Measurements from ENCODE around the gene MIA.
"Not testable (repeated sequence)": the region's sequence is repeated elsewhere in the genome, so short reads cannot be mapped to it uniquely, and the experiment has no call there.

MIA gene

GRCh38 chr19:40774916-40775631 is at the start of gene MIA:
TSS of gene MIA (plus strand) at chr19:40775521. CDS start at chr19:40775543, 22 bp downstream.
- H3K27me3 ChIP-seq, result no peaks in the 10 kb centered on the region
- H3K4me2 ChIP-seq, result peak within 1 kb of the TSS; percentile 80
- peak within 1 kb of the TSS; percentile 56 for H3K27ac ChIP-seq
- no peak for TF ChIP-seq Cebpa-rat (IDR thresholded peaks at IDR 0.05)
- H3K36me3 ChIP-seq, result peaks cover 16% of the 10 kb centered on the region
- H3K9ac ChIP-seq, result 0 out of 2 replicates have a peak within 1 kb of the TSS, but pooled peaks have one; percentile 24
- peaks cover 17% of the 10 kb centered on the region for H3K9me3 ChIP-seq
- no peak within 1 kb of the TSS for H3K4me3 ChIP-seq
- H3K4me1 ChIP-seq, result peaks cover 50% of the 10 kb centered on the region
- H4K20me1 ChIP-seq, result no peaks in the 10 kb centered on the region

GRCh38 chr19:40726279-40726678 is 49.0 kb upstream of the MIA start:
- H3K4me2 ChIP-seq, result no peak overlapping the region
- H3K27ac ChIP-seq, result no peak overlapping the region
- H4K20me1 ChIP-seq, result peaks cover 6% of the 10 kb centered on the region; the same call in 1 of the 2 replicates
- TF ChIP-seq Cebpa-rat (IDR thresholded peaks at IDR 0.05), result no peak
- H3K9me3 ChIP-seq, result no peaks in the 10 kb centered on the region
- no peaks in the 10 kb centered on the region for H3K4me1 ChIP-seq
- H3K27me3 ChIP-seq, result no peaks in the 10 kb centered on the region
- H3K36me3 ChIP-seq, result peaks cover 81% of the 10 kb centered on the region
- H3K9ac ChIP-seq, result no peak overlapping the region
- no peak overlapping the region for H3K4me3 ChIP-seq

- not testable (repeated sequence) for H3K4me3 ChIP-seq, H3K9me3 ChIP-seq, H3K27ac ChIP-seq, H3K4me1 ChIP-seq, H3K9ac ChIP-seq, H3K27me3 ChIP-seq, H3K4me2 ChIP-seq, H4K20me1 ChIP-seq
- H3K36me3 ChIP-seq, result peaks cover 97% of the 10 kb centered on the region
Observed at GRCh38 chr19:40730065-40730464, 45.3 kb upstream of the MIA start.

- not testable (repeated sequence) for H4K20me1 ChIP-seq, H3K4me2 ChIP-seq
- H3K36me3 ChIP-seq, result peaks cover 99% of the 10 kb centered on the region
Observed at GRCh38 chr19:40732304-40732703, 43.0 kb upstream of the MIA start.

GRCh38 chr19:40733149-40733548 is 42.2 kb upstream of the MIA start:
- Histone ChIP-seq H4K20me1 (no peaks in the 10 kb centered on the region), H3K36me3 (peaks cover 96% of the 10 kb centered on the region), H3K27ac (no peak overlapping the region), H3K4me1 (no peaks in the 10 kb centered on the region), H3K27me3 (no peaks in the 10 kb centered on the region), H3K9ac (no peak overlapping the region), H3K4me2 (no peak overlapping the region), H3K9me3 (no peaks in the 10 kb centered on the region), H3K4me3 (no peak overlapping the region)
- TF ChIP-seq Cebpa-rat (IDR thresholded peaks at IDR 0.05), result no peak

More at GRCh38 chr19:40732304-40732703, 43.0 kb upstream of the MIA start:
- H3K27ac ChIP-seq, H3K27me3 ChIP-seq, H3K4me3 ChIP-seq, H3K9ac ChIP-seq, H3K4me1 ChIP-seq, H3K9me3 ChIP-seq: not testable (repeated sequence)

- Histone ChIP-seq H3K4me3 (no peak overlapping the region), H4K20me1 (no peaks in the 10 kb centered on the region), H3K27me3 (no peaks in the 10 kb centered on the region), H3K9me3 (no peaks in the 10 kb centered on the region), H3K4me2 (no peak overlapping the region), H3K4me1 (peaks cover 13% of the 10 kb centered on the region), H3K27ac (no peak overlapping the region), H3K9ac (no peak overlapping the region), H3K36me3 (peaks cover 94% of the 10 kb centered on the region)
- no peak for TF ChIP-seq Cebpa-rat (IDR thresholded peaks at IDR 0.05)
Observed at GRCh38 chr19:40735013-40735771, 40.1 kb upstream of the MIA start.

GRCh38 chr19:40736661-40737060 is 38.7 kb upstream of the MIA start:
- peaks cover 17% of the 10 kb centered on the region for H3K4me1 ChIP-seq
- no peak overlapping the region for H3K27ac ChIP-seq
- no peaks in the 10 kb centered on the region for H3K27me3 ChIP-seq
- H3K9ac ChIP-seq, result no peak overlapping the region
- H3K4me3 ChIP-seq, result no peak overlapping the region
- peaks cover 79% of the 10 kb centered on the region for H3K36me3 ChIP-seq
- no peak overlapping the region for H3K4me2 ChIP-seq
- no peaks in the 10 kb centered on the region for H4K20me1 ChIP-seq
- H3K9me3 ChIP-seq, result no peaks in the 10 kb centered on the region
- TF ChIP-seq Cebpa-rat (IDR thresholded peaks at IDR 0.05), result no peak

GRCh38 chr19:40737102-40737644 is 38.1 kb upstream of the MIA start:
- Histone ChIP-seq H3K4me1 (peaks cover 17% of the 10 kb centered on the region), H3K9ac (no peak overlapping the region), H3K9me3 (no peaks in the 10 kb centered on the region), H3K27me3 (no peaks in the 10 kb centered on the region), H3K27ac (no peak overlapping the region), H3K4me3 (no peak overlapping the region), H3K36me3 (peaks cover 74% of the 10 kb centered on the region), H4K20me1 (no peaks in the 10 kb centered on the region), H3K4me2 (no peak overlapping the region)
- TF ChIP-seq Cebpa-rat (IDR thresholded peaks at IDR 0.05), result no peak

GRCh38 chr19:40739030-40739839 is 36.1 kb upstream of the MIA start:
- H3K4me1 ChIP-seq, result peaks cover 17% of the 10 kb centered on the region
- no peak overlapping the region for H3K4me3 ChIP-seq
- 0 out of 2 replicates have a peak overlapping the region, but pooled peaks have one; percentile 26 for H3K27ac ChIP-seq
- H3K36me3 ChIP-seq, result peaks cover 62% of the 10 kb centered on the region
- TF ChIP-seq Cebpa-rat (IDR thresholded peaks at IDR 0.05), result no peak
- H4K20me1 ChIP-seq, result no peaks in the 10 kb centered on the region
- H3K4me2 ChIP-seq, result peak overlapping the region; percentile 36
- H3K27me3 ChIP-seq, result no peaks in the 10 kb centered on the region
- no peaks in the 10 kb centered on the region for H3K9me3 ChIP-seq
- H3K9ac ChIP-seq, result 0 out of 2 replicates have a peak overlapping the region, but pooled peaks have one; percentile 45

Measured in BLaER1 (cell line).